H9 (cell line): ENCODE data around the gene CFAP161. TPM values are rescaled to one million over a fixed set of nuclear protein-coding genes. Genes with fewer than 3 reads are reported as not detected.

Source experiments
- DNase-seq: peaks from one replicate; pipeline ENCODE4 v3.0.0-alpha.2; 2017
- H2AFZ ChIP-seq: one replicate; pipeline ENCODE4 v1.6.1; 2013; ENCODE audit warnings: mild to moderate bottlenecking, low read length, control low read depth, moderate library complexity
- H2AK5ac ChIP-seq: 2 replicates; pipeline ENCODE4 v1.6.1; 2013; ENCODE audit warnings: low read length, control low read depth, mixed read lengths; ENCODE audit not compliant: insufficient read length
- H2BK120ac ChIP-seq: one replicate; pipeline ENCODE4 v1.6.1; 2013; ENCODE audit warnings: low read depth, mild to moderate bottlenecking, low read length, control low read depth, inconsistent platforms; ENCODE audit not compliant: poor library complexity, severe bottlenecking
- H2BK12ac ChIP-seq: 2 replicates; pipeline ENCODE4 v1.6.1; 2013; ENCODE audit warnings: low read length, control low read depth, mixed read lengths, low read depth; ENCODE audit not compliant: insufficient read length
- H2BK15ac ChIP-seq: 2 replicates; pipeline ENCODE4 v1.6.1; 2013; ENCODE audit warnings: low read depth, low read length, control low read depth
- H2BK20ac ChIP-seq: one replicate; pipeline ENCODE4 v1.6.1; 2013; ENCODE audit warnings: low read depth, mild to moderate bottlenecking, low read length, control low read depth, inconsistent platforms; ENCODE audit not compliant: poor library complexity, severe bottlenecking
- H2BK5ac ChIP-seq: 2 replicates; pipeline ENCODE4 v1.6.1; 2013; ENCODE audit warnings: low read length, control low read depth, mixed read lengths; ENCODE audit not compliant: insufficient read length
- H3K14ac ChIP-seq: 2 replicates; pipeline ENCODE4 v1.6.1; 2013; ENCODE audit warnings: low read length, control low read depth; ENCODE audit not compliant: insufficient read depth
- H3K18ac ChIP-seq: 2 replicates; pipeline ENCODE4 v1.6.1; 2013; ENCODE audit warnings: low read depth, mild to moderate bottlenecking, mixed read lengths, low read length, control low read depth; ENCODE audit not compliant: insufficient read length
- H3K23ac ChIP-seq: 2 replicates; pipeline ENCODE4 v1.6.1; 2013; ENCODE audit warnings: low read length, control low read depth, mixed read lengths, low read depth; ENCODE audit not compliant: insufficient read length
- H3K23me2 ChIP-seq: 2 replicates; pipeline ENCODE4 v1.6.1; 2013; ENCODE audit warnings: low read depth, mild to moderate bottlenecking, mixed read lengths, low read length, control low read depth; ENCODE audit not compliant: insufficient read length, poor library complexity, severe bottlenecking
- H3K27ac ChIP-seq: 2 replicates; pipeline ENCODE4 v1.5.1; 2013; ENCODE audit warnings: low read length, control low read depth, mixed read lengths, low read depth; ENCODE audit not compliant: insufficient read length
- H3K27me3 ChIP-seq: 2 replicates; pipeline ENCODE4 v1.6.1; 2013; ENCODE audit warnings: low read length, control low read depth, inconsistent platforms; ENCODE audit not compliant: insufficient read depth
- H3K4ac ChIP-seq: 2 replicates; pipeline ENCODE4 v1.6.1; 2013; ENCODE audit warnings: low read depth, mild to moderate bottlenecking, control low read depth, inconsistent platforms, low read length, moderate library complexity
- H3K4me1 ChIP-seq: 2 replicates; pipeline ENCODE4 v1.6.1; 2013; ENCODE audit warnings: low read length, control low read depth, inconsistent platforms; ENCODE audit not compliant: insufficient read depth
- H3K4me2 ChIP-seq: 2 replicates; pipeline ENCODE4 v1.6.1; 2013; ENCODE audit warnings: low read length, control low read depth, mixed read lengths; ENCODE audit not compliant: insufficient read length, insufficient read depth
- H3K56ac ChIP-seq: 2 replicates; pipeline ENCODE4 v1.6.1; 2013; ENCODE audit warnings: low read depth, mild to moderate bottlenecking, mixed read lengths, low read length, control low read depth; ENCODE audit not compliant: insufficient read length
- H3K79me1 ChIP-seq: 2 replicates; pipeline ENCODE4 v1.6.1; 2013; ENCODE audit warnings: low read depth, mild to moderate bottlenecking, moderate library complexity, low read length, control low read depth, inconsistent platforms; ENCODE audit not compliant: insufficient read depth, poor library complexity, severe bottlenecking
- H3K79me2 ChIP-seq: 2 replicates; pipeline ENCODE4 v1.6.1; 2013; ENCODE audit warnings: low read length, control low read depth, inconsistent platforms; ENCODE audit not compliant: insufficient read depth
- H3K9ac ChIP-seq: 2 replicates; pipeline ENCODE4 v1.6.1; 2013; ENCODE audit warnings: low read length, control low read depth, mixed read lengths; ENCODE audit not compliant: insufficient read length; ENCODE audit errors: extremely low read depth
- H3K9me3 ChIP-seq: one replicate; pipeline ENCODE4 v1.6.1; 2013; ENCODE audit warnings: low read depth, low read length, inconsistent platforms; ENCODE audit not compliant: control insufficient read depth
- H3T11ph ChIP-seq: one replicate; pipeline ENCODE4 v1.6.1; 2013; ENCODE audit warnings: mild to moderate bottlenecking, low read length, control low read depth, inconsistent platforms
- H4K20me1 ChIP-seq: one replicate; pipeline ENCODE4 v1.6.1; 2013; ENCODE audit not compliant: control insufficient read depth, insufficient read length, insufficient read depth
- H4K5ac ChIP-seq: 2 replicates; pipeline ENCODE4 v1.6.1; 2013; ENCODE audit warnings: low read depth, mild to moderate bottlenecking, mixed read lengths, low read length, control low read depth; ENCODE audit not compliant: insufficient read length
- H4K8ac ChIP-seq: replicated peaks from 2 replicates; pipeline ENCODE4 v1.6.1; 2013; ENCODE audit warnings: low read length, control low read depth, mixed read lengths, low read depth; ENCODE audit not compliant: insufficient read length
- H4K91ac ChIP-seq: 2 replicates; pipeline ENCODE4 v1.6.1; 2013; ENCODE audit warnings: low read depth, mild to moderate bottlenecking, moderate library complexity, mixed read lengths, low read length, control low read depth; ENCODE audit not compliant: insufficient read length
- H3K27ac Mint-ChIP-seq, 3 experiments: 2 replicates in 2 of 3; 3 replicates in 1 of 3; pipeline ENCODE4 v1.8.0; 2020 to 2021; ENCODE audit warnings: mixed read lengths in 3 of 3, mild to moderate bottlenecking in 1 of 3, moderate library complexity in 1 of 3
- H3K27me3 Mint-ChIP-seq: 2 replicates; pipeline ENCODE4 v1.8.0; 2021; ENCODE audit warnings: low read depth, mild to moderate bottlenecking, moderate library complexity, mixed read lengths
- H3K36me3 Mint-ChIP-seq, 3 experiments: 2 replicates in 2 of 3; 3 replicates in 1 of 3; pipeline ENCODE4 v1.8.0; 2020 to 2021; ENCODE audit warnings: low read depth in 3 of 3, mixed read lengths in 3 of 3; ENCODE audit not compliant: insufficient read depth in 1 of 3
- H3K4me1 Mint-ChIP-seq, 2 experiments: 2 replicates each; pipeline ENCODE4 v1.8.0; 2020; ENCODE audit warnings: mixed read lengths in 2 of 2
- H3K4me3 Mint-ChIP-seq, 2 experiments: 2 replicates in 1 of 2; 3 replicates in 1 of 2; pipeline ENCODE4 v1.8.0; 2020 to 2021; ENCODE audit warnings: mild to moderate bottlenecking in 2 of 2, mixed read lengths in 2 of 2, moderate library complexity in 1 of 2
- H3K9me3 Mint-ChIP-seq, 2 experiments: 2 replicates in 1 of 2; 3 replicates in 1 of 2; pipeline ENCODE4 v1.8.0; 2020; ENCODE audit warnings: mild to moderate bottlenecking in 2 of 2, mixed read lengths in 2 of 2, moderate library complexity in 1 of 2
- CTCF ChIP-seq: fragments of 200-600 bp; sonication (generic); conservative IDR thresholded peaks from 3 replicates; pipeline ENCODE4 v1.8.0; 2021; ENCODE audit warnings: antibody characterized with exemption, mild to moderate bottlenecking
- WGBS: extraction: QIAGEN DNeasy Blood & Tissue Kit; methylation state at CpG from one replicate; pipeline ENCODE4 v1.1.7; 2013; ENCODE audit warnings: missing lambda C conversion rate, low lambda C conversion rate, mixed read lengths; ENCODE audit not compliant: insufficient read length; ENCODE audit errors: extremely low coverage; 5-methylcytosine and 5-hydroxymethylcytosine counted together
- total RNA-seq: library from RNA; stranded (reverse); gene quantifications from 2 replicates; pipeline ENCODE4 v1.2.1, GENCODE V29; 2021

CFAP161 gene
- total RNA-seq, 1 experiment from 2014 or later, result 0.24 TPM

GRCh38 chr15:81097116-81097889 is 36.8 kb upstream of the CFAP161 start:
- Histone ChIP-seq H3K23me2 (no peaks in the 10 kb centered on the region), H4K8ac (no peak overlapping the region), H4K20me1 (no peaks in the 10 kb centered on the region), H3K27me3 (no peaks in the 10 kb centered on the region), H3K4ac (no peak overlapping the region), H3K14ac (no peak overlapping the region), H4K5ac (no peak overlapping the region), H3K79me1 (no peaks in the 10 kb centered on the region), H4K91ac (no peak overlapping the region), H3K9ac (no peak overlapping the region), H2BK20ac (no peak overlapping the region), H2AK5ac (no peak overlapping the region), H3K56ac (no peak overlapping the region), H2AFZ (no peak overlapping the region), H2BK15ac (no peak overlapping the region), H3K23ac (no peak overlapping the region), H3K18ac (no peak overlapping the region), H2BK12ac (no peak overlapping the region), H3K9me3 (no peaks in the 10 kb centered on the region), H3K4me1 (no peaks in the 10 kb centered on the region), H3T11ph (no peak overlapping the region), H3K27ac (no peak overlapping the region), H2BK120ac (no peak overlapping the region), H3K79me2 (no peaks in the 10 kb centered on the region), H3K4me2 (no peak overlapping the region), H2BK5ac (no peak overlapping the region)
- Mint-ChIP-seq H3K36me3 (no peaks in the 10 kb centered on the region), H3K4me3 (no peak overlapping the region), H3K9me3 (no peaks in the 10 kb centered on the region), H3K27me3 (peaks cover 6% of the 10 kb centered on the region), H3K4me1 (peaks cover 3 to 4% of the 10 kb centered on the region in 2 experiments; a peak in 2 of 4 replicates), H3K27ac (no peak overlapping the region; a peak in 1 of 7 replicates)
- TF ChIP-seq CTCF, result no peak
- DNase-seq, result no peak
- WGBS, result no CpG with 5 or more reads among the region's 10 CpGs
